K562 (cell line): ENCODE data around the gene PTGES3L. TPM values are rescaled to one million over a fixed set of nuclear protein-coding genes. Genes with fewer than 3 reads are reported as not detected.

Source experiments
- ATF1 ChIP-seq, 2 experiments: fragments of 450-650 bp in 1 of 2; IDR thresholded peaks; 2 replicates each; pipeline ENCODE4 v1.6.1; 2016; ENCODE audit warnings: missing compliant biosample characterization in 1 of 2, missing genetic modification characterization in 1 of 2
- DACH1 ChIP-seq: fragments of 450-650 bp; IDR thresholded peaks from 2 replicates; pipeline ENCODE4 v1.6.1; 2018; ENCODE audit not compliant: partially characterized antibody
- GATAD2A ChIP-seq: fragments of 450-650 bp; IDR thresholded peaks from 2 replicates; pipeline ENCODE4 v1.6.1; 2017
- GTF2A2 ChIP-seq: IDR thresholded peaks from 2 replicates; pipeline ENCODE4 v1.6.1; 2016; ENCODE audit warnings: mild to moderate bottlenecking, missing genetic modification characterization, missing compliant biosample characterization
- KLF6 ChIP-seq: fragments of 250-450 bp; sonication (Bioruptor Pico); IDR thresholded peaks from 2 replicates; pipeline ENCODE4 v1.4.0; 2020; ENCODE audit warnings: mild to moderate bottlenecking, moderate library complexity, borderline replicate concordance
- LEF1 ChIP-seq: fragments of 450-650 bp; IDR thresholded peaks from 2 replicates; pipeline ENCODE4 v1.6.1; 2016; ENCODE audit warnings: mild to moderate bottlenecking
- MECOM ChIP-seq: fragments of 250-450 bp; sonication (Bioruptor Pico); IDR thresholded peaks from 2 replicates; pipeline ENCODE4 v1.8.0; 2022; ENCODE audit warnings: inconsistent platforms
- NEUROD1 ChIP-seq: fragments of 150-350 bp; IDR thresholded peaks from 2 replicates; pipeline ENCODE4 v1.6.1; 2014; ENCODE audit warnings: borderline replicate concordance, low read length, low read depth; ENCODE audit not compliant: partially characterized antibody
- NR1H2 ChIP-seq: sonication (generic); formaldehyde crosslinking; IDR thresholded peaks from 2 replicates; pipeline ENCODE4 v1.4.0; 2020; ENCODE audit warnings: mild to moderate bottlenecking, missing genetic modification reagents
- PTTG1 ChIP-seq: fragments of 450-650 bp; IDR thresholded peaks from 2 replicates; pipeline ENCODE4 v1.6.1; 2016; ENCODE audit warnings: low read depth, mild to moderate bottlenecking, missing genetic modification characterization, missing compliant biosample characterization
- SIN3B ChIP-seq: fragments of 450-650 bp; IDR thresholded peaks from 2 replicates; pipeline ENCODE4 v1.6.1; 2017; ENCODE audit warnings: low read depth, mild to moderate bottlenecking, moderate library complexity
- SMARCB1 ChIP-seq: IDR thresholded peaks from 2 replicates; pipeline ENCODE4 v1.6.1; 2011; ENCODE audit warnings: improper control_type of control experiment, low read depth; ENCODE audit not compliant: insufficient read length
- U2AF2 ChIP-seq: fragments of 200-400 bp; formaldehyde crosslinking; optimal IDR thresholded peaks from 2 replicates; pipeline ENCODE3; 2017; ENCODE audit warnings: low read depth, mild to moderate bottlenecking, low read length
- ZBED1 ChIP-seq: IDR thresholded peaks from 2 replicates; pipeline ENCODE4 v1.6.1; 2014
- ZFP1 ChIP-seq: fragments of 450-650 bp; formaldehyde crosslinking; IDR thresholded peaks from 2 replicates; pipeline ENCODE4 v1.4.0; 2020; ENCODE audit warnings: mild to moderate bottlenecking, mixed read lengths
- ZNF12 ChIP-seq: sonication (generic); formaldehyde crosslinking; IDR thresholded peaks from 2 replicates; pipeline ENCODE4 v1.4.0; 2020; ENCODE audit warnings: mild to moderate bottlenecking, missing genetic modification reagents
- ZNF239 ChIP-seq: fragments of 250-450 bp; sonication (Bioruptor Pico); IDR thresholded peaks from 2 replicates; pipeline ENCODE4 v1.4.0; 2020; ENCODE audit warnings: mild to moderate bottlenecking
- ZNF324 ChIP-seq: fragments of 250-450 bp; sonication (Bioruptor Pico); IDR thresholded peaks from 2 replicates; pipeline ENCODE4 v1.4.0; 2020; ENCODE audit warnings: mild to moderate bottlenecking
- ZNF507 ChIP-seq: conservative IDR thresholded peaks from 2 replicates; pipeline ENCODE4 v1.6.1; 2017; ENCODE audit warnings: missing genetic modification characterization, missing compliant biosample characterization
- ZNF586 ChIP-seq: fragments of 450-650 bp; formaldehyde crosslinking; conservative IDR thresholded peaks from 2 replicates; pipeline ENCODE4 v1.4.0; 2020; ENCODE audit warnings: mild to moderate bottlenecking, moderate library complexity
- ZNF696 ChIP-seq: fragments of 250-450 bp; sonication (Bioruptor Pico); conservative IDR thresholded peaks from 2 replicates; pipeline ENCODE4 v1.4.0; 2020; ENCODE audit warnings: mild to moderate bottlenecking, moderate library complexity
- ZNF717 ChIP-seq: fragments of 250-450 bp; sonication (Bioruptor Pico); IDR thresholded peaks from 2 replicates; pipeline ENCODE4 v1.5.0; 2021
- polyA plus RNA-seq, 8 experiments: library from polyadenylated mRNA; depleted of rRNA in 4 of 8; stranded (reverse) in 5 of 8; unstranded in 3 of 8; fragments of >200 nt; fragmentation: Nextera tagmentation in 2 of 8; fragmentation: Illumina TruSeq in 1 of 8; extraction: Ambion mirVana in 2 of 8; extraction: Trizol in 1 of 8; gene quantifications; 2 replicates each; pipeline versions ENCODE4 v1.2.1 to v1.2.3, GENCODE V29; 2011 to 2014; ENCODE audit warnings: inconsistent platforms in 1 of 8, missing spikeins in 1 of 8
- total RNA-seq, 7 experiments: library from RNA; depleted of rRNA in 6 of 7; stranded (reverse); fragments of >200 nt in 6 of 7; fragmentation: Illumina TruSeq in 2 of 7; extraction: Trizol in 2 of 7; gene quantifications; 2 replicates each; pipeline versions ENCODE4 v1.2.1 to v1.2.3, GENCODE V29; 2011 to 2021; ENCODE audit warnings: low replicate concordance in 1 of 7
- TF ChIP-seq, protein P1 (sequence below): sonication (generic); formaldehyde crosslinking; IDR thresholded peaks from 2 replicates; pipeline ENCODE4 v1.8.1; 2022; ENCODE audit warnings: missing genetic modification reagents
- TF ChIP-seq, protein P2 (sequence below): sonication (generic); formaldehyde crosslinking; IDR thresholded peaks from 2 replicates; pipeline ENCODE4 v1.8.1; 2023; ENCODE audit warnings: mild to moderate bottlenecking, missing genetic modification reagents
- TF ChIP-seq, protein P3 (sequence below): fragments of 250-450 bp; sonication (Bioruptor Pico); IDR thresholded peaks from 2 replicates; pipeline ENCODE4 v1.5.0; 2021; ENCODE audit warnings: mild to moderate bottlenecking, borderline replicate concordance

PTGES3L gene
- total and polyA plus RNA-seq, 9 of the 15 experiments (the other 6 are each of a cell fraction or from before 2014, with no cell fraction given), result 6.0 to 16.0 (median 9.6) TPM

DNA sequence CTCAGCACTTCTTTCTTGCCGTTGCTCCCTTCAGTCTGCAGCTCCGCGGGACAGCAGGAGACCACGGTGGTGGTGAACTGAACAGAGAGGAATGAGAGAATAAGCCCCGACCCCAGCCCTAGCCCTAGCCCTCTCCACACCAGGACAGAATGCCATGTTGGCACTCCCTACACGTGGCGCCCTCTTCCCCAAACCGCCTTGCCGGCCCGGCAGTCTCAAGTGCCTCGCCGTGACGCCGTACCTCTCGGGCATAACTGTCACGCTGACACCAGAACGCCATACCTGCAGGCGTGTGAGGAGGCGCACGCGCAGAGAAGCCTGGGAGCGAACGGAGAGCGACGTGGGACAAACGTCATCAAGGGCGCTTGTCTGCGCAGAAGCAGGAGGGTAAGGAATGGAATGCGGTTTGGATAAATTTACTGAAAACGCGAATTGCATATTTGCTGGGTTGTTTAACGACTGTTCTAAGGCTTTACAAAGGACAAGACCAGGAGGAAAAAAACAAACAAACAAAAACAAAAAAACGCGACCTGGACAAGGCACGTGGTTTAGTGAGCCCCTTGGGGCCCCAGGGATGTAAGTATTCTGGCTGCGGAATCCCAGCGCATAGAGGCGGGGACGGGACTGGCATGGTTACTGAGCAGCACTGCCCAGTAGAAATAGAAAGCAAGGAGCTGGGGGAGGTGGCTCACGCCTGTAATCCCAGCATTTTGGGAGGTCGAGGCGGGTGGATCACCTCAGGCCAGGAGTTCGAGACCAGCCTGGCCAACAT lies 15.5 kb downstream of the PTGES3L start, which contains the start of gene AARSD1 (continued):
- no peak for TF ChIP-seq ZNF324 (CRISPR knock-in tag)
- no peak for TF ChIP-seq GATAD2A
- TF ChIP-seq, protein P1, sequence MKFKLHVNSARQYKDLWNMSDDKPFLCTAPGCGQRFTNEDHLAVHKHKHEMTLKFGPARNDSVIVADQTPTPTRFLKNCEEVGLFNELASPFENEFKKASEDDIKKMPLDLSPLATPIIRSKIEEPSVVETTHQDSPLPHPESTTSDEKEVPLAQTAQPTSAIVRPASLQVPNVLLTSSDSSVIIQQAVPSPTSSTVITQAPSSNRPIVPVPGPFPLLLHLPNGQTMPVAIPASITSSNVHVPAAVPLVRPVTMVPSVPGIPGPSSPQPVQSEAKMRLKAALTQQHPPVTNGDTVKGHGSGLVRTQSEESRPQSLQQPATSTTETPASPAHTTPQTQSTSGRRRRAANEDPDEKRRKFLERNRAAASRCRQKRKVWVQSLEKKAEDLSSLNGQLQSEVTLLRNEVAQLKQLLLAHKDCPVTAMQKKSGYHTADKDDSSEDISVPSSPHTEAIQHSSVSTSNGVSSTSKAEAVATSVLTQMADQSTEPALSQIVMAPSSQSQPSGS (CRISPR knock-in tag), result no peak
- TF ChIP-seq ZNF12 (CRISPR knock-in tag), result no peak
- no peak for TF ChIP-seq U2AF2
- no peak for TF ChIP-seq NEUROD1
- no peak for TF ChIP-seq KLF6
- TF ChIP-seq ZNF586 (CRISPR knock-in tag), result no peak
- TF ChIP-seq, protein P2, sequence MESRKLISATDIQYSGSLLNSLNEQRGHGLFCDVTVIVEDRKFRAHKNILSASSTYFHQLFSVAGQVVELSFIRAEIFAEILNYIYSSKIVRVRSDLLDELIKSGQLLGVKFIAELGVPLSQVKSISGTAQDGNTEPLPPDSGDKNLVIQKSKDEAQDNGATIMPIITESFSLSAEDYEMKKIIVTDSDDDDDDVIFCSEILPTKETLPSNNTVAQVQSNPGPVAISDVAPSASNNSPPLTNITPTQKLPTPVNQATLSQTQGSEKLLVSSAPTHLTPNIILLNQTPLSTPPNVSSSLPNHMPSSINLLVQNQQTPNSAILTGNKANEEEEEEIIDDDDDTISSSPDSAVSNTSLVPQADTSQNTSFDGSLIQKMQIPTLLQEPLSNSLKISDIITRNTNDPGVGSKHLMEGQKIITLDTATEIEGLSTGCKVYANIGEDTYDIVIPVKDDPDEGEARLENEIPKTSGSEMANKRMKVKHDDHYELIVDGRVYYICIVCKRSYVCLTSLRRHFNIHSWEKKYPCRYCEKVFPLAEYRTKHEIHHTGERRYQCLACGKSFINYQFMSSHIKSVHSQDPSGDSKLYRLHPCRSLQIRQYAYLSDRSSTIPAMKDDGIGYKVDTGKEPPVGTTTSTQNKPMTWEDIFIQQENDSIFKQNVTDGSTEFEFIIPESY (CRISPR knock-in tag), result 0 out of 2 replicates have a peak, but pooled peaks have one; percentile 27
- TF ChIP-seq DACH1, result no peak
- TF ChIP-seq ZNF239 (CRISPR knock-in tag), result no peak
- no peak for TF ChIP-seq ZBED1
- TF ChIP-seq ZNF696 (CRISPR knock-in tag), result no peak
- TF ChIP-seq PTTG1 (tag), result no peak
- no peak for TF ChIP-seq GTF2A2 (tag)
- no peak for TF ChIP-seq NR1H2
- no peak for TF ChIP-seq SMARCB1
- TF ChIP-seq ATF1 (CRISPR knock-in tag; IDR thresholded peaks at IDR 0.05), result peak; percentile 73; the same call in 1 of the 2 replicates
- peak; percentile 97 for TF ChIP-seq ATF1 (tag; IDR thresholded peaks at IDR 0.05)
- no peak for TF ChIP-seq MECOM
- TF ChIP-seq, protein P3, sequence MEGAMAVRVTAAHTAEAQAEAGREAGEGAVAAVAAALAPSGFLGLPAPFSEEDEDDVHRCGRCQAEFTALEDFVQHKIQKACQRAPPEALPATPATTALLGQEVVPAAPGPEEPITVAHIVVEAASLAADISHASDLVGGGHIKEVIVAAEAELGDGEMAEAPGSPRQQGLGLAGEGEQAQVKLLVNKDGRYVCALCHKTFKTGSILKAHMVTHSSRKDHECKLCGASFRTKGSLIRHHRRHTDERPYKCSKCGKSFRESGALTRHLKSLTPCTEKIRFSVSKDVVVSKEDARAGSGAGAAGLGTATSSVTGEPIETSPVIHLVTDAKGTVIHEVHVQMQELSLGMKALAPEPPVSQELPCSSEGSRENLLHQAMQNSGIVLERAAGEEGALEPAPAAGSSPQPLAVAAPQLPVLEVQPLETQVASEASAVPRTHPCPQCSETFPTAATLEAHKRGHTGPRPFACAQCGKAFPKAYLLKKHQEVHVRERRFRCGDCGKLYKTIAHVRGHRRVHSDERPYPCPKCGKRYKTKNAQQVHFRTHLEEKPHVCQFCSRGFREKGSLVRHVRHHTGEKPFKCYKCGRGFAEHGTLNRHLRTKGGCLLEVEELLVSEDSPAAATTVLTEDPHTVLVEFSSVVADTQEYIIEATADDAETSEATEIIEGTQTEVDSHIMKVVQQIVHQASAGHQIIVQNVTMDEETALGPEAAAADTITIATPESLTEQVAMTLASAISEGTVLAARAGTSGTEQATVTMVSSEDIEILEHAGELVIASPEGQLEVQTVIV (CRISPR knock-in tag), result no peak
- peak; percentile 96 for TF ChIP-seq SIN3B
- TF ChIP-seq ZNF717, result no peak
- TF ChIP-seq ZNF507, result no peak
- TF ChIP-seq ZFP1 (CRISPR knock-in tag), result no peak
- TF ChIP-seq LEF1, result no peak
